Neural progenitor cell (in vitro differentiated cells): ENCODE data around the gene SFXN5. TPM values are rescaled to one million over a fixed set of nuclear protein-coding genes. Genes with fewer than 3 reads are reported as not detected.

ENCODE experiments used
- DNase-seq: peaks from one replicate; pipeline ENCODE4 v3.0.0-alpha.2; 2016; ENCODE audit warnings: low spot score
- H2AFZ ChIP-seq: fragments of 200-600 bp; sonication (generic); replicated peaks from 2 replicates; pipeline ENCODE4 v1.6.1; 2016; ENCODE audit warnings: antibody characterized with exemption
- H3F3A ChIP-seq: fragments of 200-600 bp; sonication (generic); 2 replicates; pipeline ENCODE4 v1.6.1; 2016; ENCODE audit warnings: antibody characterized with exemption, low read depth
- H3K27ac ChIP-seq: fragments of 200-600 bp; sonication (generic); 2 replicates; pipeline ENCODE4 v1.5.1; 2016; ENCODE audit warnings: mild to moderate bottlenecking
- H3K27me3 ChIP-seq: fragments of 200-600 bp; sonication (generic); 2 replicates; pipeline ENCODE4 v1.6.1; 2016; ENCODE audit warnings: mild to moderate bottlenecking, moderate library complexity
- H3K36me3 ChIP-seq: fragments of 200-600 bp; sonication (generic); 2 replicates; pipeline ENCODE4 v1.5.1; 2016
- H3K4me1 ChIP-seq: fragments of 200-600 bp; sonication (generic); 2 replicates; pipeline ENCODE4 v1.6.1; 2016; ENCODE audit warnings: mixed run types
- H3K4me2 ChIP-seq: fragments of 200-600 bp; sonication (generic); 2 replicates; pipeline ENCODE4 v1.6.1; 2016
- H3K4me3 ChIP-seq: fragments of 200-600 bp; sonication (generic); 2 replicates; pipeline ENCODE4 v1.5.1; 2016
- H3K79me2 ChIP-seq: fragments of 200-600 bp; sonication (generic); 2 replicates; pipeline ENCODE4 v1.6.1; 2016; ENCODE audit warnings: low read depth
- H3K9ac ChIP-seq: fragments of 200-600 bp; sonication (generic); 2 replicates; pipeline ENCODE4 v1.6.1; 2016
- H3K9me3 ChIP-seq: fragments of 200-600 bp; sonication (generic); 2 replicates; pipeline ENCODE4 v1.5.1; 2016; ENCODE audit warnings: low read depth
- H4K20me1 ChIP-seq: fragments of 200-600 bp; sonication (generic); 2 replicates; pipeline ENCODE4 v1.6.1; 2016; ENCODE audit warnings: low read depth
- H3K27ac Mint-ChIP-seq: 3 replicates; pipeline ENCODE4 v1.8.0; 2021; ENCODE audit warnings: mixed read lengths
- H3K27me3 Mint-ChIP-seq: 2 replicates; pipeline ENCODE4 v1.8.0; 2022; ENCODE audit warnings: low read depth, mild to moderate bottlenecking, inconsistent platforms, moderate library complexity, mixed read lengths; ENCODE audit not compliant: insufficient read depth
- H3K36me3 Mint-ChIP-seq: 3 replicates; pipeline ENCODE4 v1.8.0; 2021; ENCODE audit warnings: mixed read lengths
- H3K4me1 Mint-ChIP-seq: 3 replicates; pipeline ENCODE4 v1.8.0; 2021; ENCODE audit warnings: mixed read lengths
- H3K4me3 Mint-ChIP-seq: 3 replicates; pipeline ENCODE4 v1.8.0; 2021; ENCODE audit warnings: mild to moderate bottlenecking, moderate library complexity, mixed read lengths
- H3K9me3 Mint-ChIP-seq: 3 replicates; pipeline ENCODE4 v1.8.0; 2020; ENCODE audit warnings: mixed read lengths
- EZH2 ChIP-seq: fragments of 200-600 bp; sonication (generic); IDR thresholded peaks from 2 replicates; pipeline ENCODE4 v1.6.1; 2017; ENCODE audit warnings: antibody characterized with exemption, mild to moderate bottlenecking, moderate library complexity
- EZH2phosphoT487 ChIP-seq: fragments of 200-600 bp; sonication (generic); IDR thresholded peaks from 2 replicates; pipeline ENCODE4 v1.6.1; 2017; ENCODE audit warnings: antibody characterized with exemption
- total RNA-seq: library from RNA; depleted of rRNA; stranded (reverse); fragments of >200 nt; gene quantifications from 2 replicates; pipeline ENCODE4 v1.2.3, GENCODE V29; 2015; ENCODE audit warnings: low replicate concordance
- TF ChIP-seq, protein P1 (sequence below): fragments of 200-600 bp; sonication (generic); IDR thresholded peaks from 2 replicates; pipeline ENCODE4 v1.5.1; 2017; ENCODE audit warnings: antibody characterized with exemption, mild to moderate bottlenecking

Gene SFXN5
- total RNA-seq, 1 donor from 2014 or later, result 3.4 TPM

DNA sequence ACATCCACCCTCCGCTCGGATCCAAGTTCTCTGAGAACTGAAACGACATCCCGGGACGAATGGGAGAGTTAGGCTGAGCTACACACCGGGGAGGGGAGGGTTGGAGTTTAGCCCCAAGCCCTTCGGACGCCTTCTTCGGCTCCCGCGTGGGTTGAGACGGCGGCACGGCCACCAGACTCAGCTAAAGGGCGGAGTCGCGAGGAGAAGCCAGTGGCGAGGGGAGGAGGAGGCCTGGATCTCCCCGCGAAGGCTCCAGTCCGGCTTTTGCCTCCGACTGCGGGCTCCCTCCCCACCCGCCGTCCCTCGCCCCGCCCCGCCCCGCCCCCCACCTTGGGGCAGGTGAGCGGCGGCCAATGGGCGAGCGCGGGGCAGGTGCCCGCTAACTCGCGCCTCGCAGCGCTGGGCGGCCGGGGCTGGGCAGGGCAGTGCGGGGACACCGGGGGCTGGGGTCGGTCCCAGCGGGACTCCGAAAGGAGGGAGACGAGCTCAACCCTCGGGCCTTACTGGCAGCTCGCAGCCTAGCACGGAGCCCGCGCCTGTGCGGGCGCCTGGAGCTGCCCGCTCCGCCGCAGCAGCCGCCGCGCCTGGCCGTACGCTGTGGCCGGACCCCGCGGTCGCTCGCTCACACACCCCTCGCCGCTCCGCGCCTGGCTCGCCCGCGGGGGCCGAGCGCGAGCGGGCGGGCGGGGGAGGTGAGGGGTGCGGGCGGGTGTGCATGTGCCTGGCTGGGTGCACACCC is 154.2 kb downstream of the SFXN5 start, which contains the start of gene EMX1:
Gene EMX1, plus strand, starts transcription at position 382 of the 739 bp plus-strand sequence. Its CDS starts 334 bp downstream, at position 716.
- no peak within 1 kb of the TSS for H3K9ac ChIP-seq
- peak within 1 kb of the TSS; percentile 82 for H3K4me3 Mint-ChIP-seq
- peaks cover 67% of the 10 kb centered on the region for H4K20me1 ChIP-seq
- peaks cover 77% of the 10 kb centered on the region for H3K27me3 Mint-ChIP-seq
- peaks cover 62% of the 10 kb centered on the region for H3F3A ChIP-seq
- no peaks in the 10 kb centered on the region for H3K9me3 ChIP-seq
- peak within 1 kb of the TSS; percentile 92 for H2AFZ ChIP-seq
- no peak within 1 kb of the TSS for H3K27ac ChIP-seq
- H3K4me3 ChIP-seq, result peak within 1 kb of the TSS; percentile 44
- no peak within 1 kb of the TSS for H3K27ac Mint-ChIP-seq
- peaks cover 2% of the 10 kb centered on the region for H3K9me3 Mint-ChIP-seq
- peak within 1 kb of the TSS; percentile 91 for H3K4me2 ChIP-seq
- H3K36me3 Mint-ChIP-seq, result no peaks in the 10 kb centered on the region
- no peaks in the 10 kb centered on the region for H3K79me2 ChIP-seq
- peaks cover 51% of the 10 kb centered on the region for H3K4me1 ChIP-seq
- H3K36me3 ChIP-seq, result no peaks in the 10 kb centered on the region
- DNase-seq, result peak; percentile 92
- TF ChIP-seq, protein P1, sequence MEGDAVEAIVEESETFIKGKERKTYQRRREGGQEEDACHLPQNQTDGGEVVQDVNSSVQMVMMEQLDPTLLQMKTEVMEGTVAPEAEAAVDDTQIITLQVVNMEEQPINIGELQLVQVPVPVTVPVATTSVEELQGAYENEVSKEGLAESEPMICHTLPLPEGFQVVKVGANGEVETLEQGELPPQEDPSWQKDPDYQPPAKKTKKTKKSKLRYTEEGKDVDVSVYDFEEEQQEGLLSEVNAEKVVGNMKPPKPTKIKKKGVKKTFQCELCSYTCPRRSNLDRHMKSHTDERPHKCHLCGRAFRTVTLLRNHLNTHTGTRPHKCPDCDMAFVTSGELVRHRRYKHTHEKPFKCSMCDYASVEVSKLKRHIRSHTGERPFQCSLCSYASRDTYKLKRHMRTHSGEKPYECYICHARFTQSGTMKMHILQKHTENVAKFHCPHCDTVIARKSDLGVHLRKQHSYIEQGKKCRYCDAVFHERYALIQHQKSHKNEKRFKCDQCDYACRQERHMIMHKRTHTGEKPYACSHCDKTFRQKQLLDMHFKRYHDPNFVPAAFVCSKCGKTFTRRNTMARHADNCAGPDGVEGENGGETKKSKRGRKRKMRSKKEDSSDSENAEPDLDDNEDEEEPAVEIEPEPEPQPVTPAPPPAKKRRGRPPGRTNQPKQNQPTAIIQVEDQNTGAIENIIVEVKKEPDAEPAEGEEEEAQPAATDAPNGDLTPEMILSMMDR, result no peak
- TF ChIP-seq EZH2 (no peak), EZH2phosphoT487 (no peak)
- H3K4me1 Mint-ChIP-seq, result peaks cover 21% of the 10 kb centered on the region
- H3K27me3 ChIP-seq, result peaks cover 100% of the 10 kb centered on the region

DNA sequence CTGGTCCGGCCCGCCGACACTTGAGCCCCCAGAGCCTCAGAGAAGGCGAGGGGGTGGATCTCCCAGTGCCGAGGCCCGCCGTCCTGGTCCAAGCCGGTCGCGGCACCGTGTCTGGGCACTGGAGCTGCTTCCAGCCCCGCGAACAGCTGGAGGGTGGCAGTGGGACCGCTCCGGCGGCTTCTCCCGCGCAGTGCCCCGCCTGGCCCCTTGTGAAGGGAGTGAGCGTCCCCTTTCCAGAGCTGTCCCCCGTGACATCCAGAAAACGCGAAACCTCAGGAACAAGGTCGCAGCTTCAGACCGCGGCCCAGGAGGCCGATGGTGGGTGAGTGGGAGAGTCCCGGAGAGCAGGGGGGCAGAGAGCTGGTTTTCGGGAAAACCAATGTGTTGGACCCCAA is 154.8 kb downstream of the SFXN5 start:
- no peak overlapping the region for H3K9ac ChIP-seq
- H3K4me1 Mint-ChIP-seq, result peaks cover 21% of the 10 kb centered on the region
- peaks cover 100% of the 10 kb centered on the region for H3K27me3 ChIP-seq
- H3K9me3 Mint-ChIP-seq, result no peaks in the 10 kb centered on the region
- H3K27me3 Mint-ChIP-seq, result peaks cover 76% of the 10 kb centered on the region
- H3K36me3 Mint-ChIP-seq, result no peaks in the 10 kb centered on the region
- H3K4me3 Mint-ChIP-seq, result peak overlapping the region; percentile 80
- H4K20me1 ChIP-seq, result peaks cover 64% of the 10 kb centered on the region
- no peaks in the 10 kb centered on the region for H3K9me3 ChIP-seq
- no peak overlapping the region for H3K27ac ChIP-seq
- no peak overlapping the region for H3K27ac Mint-ChIP-seq
- peaks cover 51% of the 10 kb centered on the region for H3K4me1 ChIP-seq
- H2AFZ ChIP-seq, result peak overlapping the region; percentile 92
- peak; percentile 56 for DNase-seq
- peak overlapping the region; percentile 91 for H3K4me2 ChIP-seq
- peaks cover 62% of the 10 kb centered on the region for H3F3A ChIP-seq
- TF ChIP-seq, protein P1, result no peak
- TF ChIP-seq EZH2phosphoT487 (no peak), EZH2 (peak; percentile 16)
- no peaks in the 10 kb centered on the region for H3K36me3 ChIP-seq
- peak overlapping the region; percentile 44 for H3K4me3 ChIP-seq
- no peaks in the 10 kb centered on the region for H3K79me2 ChIP-seq

GRCh38 chr2:72915907-72916742 is 155.4 kb downstream of the SFXN5 start:
- H2AFZ ChIP-seq, result peak overlapping the region; percentile 92

More at GRCh38 chr2:72915907-72916742, 155.4 kb downstream of the SFXN5 start:
- Histone ChIP-seq H3K4me1 (peaks cover 51% of the 10 kb centered on the region), H3K4me3 (peak overlapping the region; percentile 44), H3F3A (peaks cover 57% of the 10 kb centered on the region), H3K9me3 (no peaks in the 10 kb centered on the region), H3K27me3 (peaks cover 100% of the 10 kb centered on the region), H3K79me2 (no peaks in the 10 kb centered on the region), H3K4me2 (peak overlapping the region; percentile 91), H3K36me3 (no peaks in the 10 kb centered on the region), H4K20me1 (peaks cover 58% of the 10 kb centered on the region), H3K27ac (no peak overlapping the region), H3K9ac (no peak overlapping the region)
- Mint-ChIP-seq H3K27ac (no peak overlapping the region), H3K36me3 (no peaks in the 10 kb centered on the region), H3K9me3 (no peaks in the 10 kb centered on the region), H3K4me3 (peak overlapping the region; percentile 80), H3K4me1 (peaks cover 21% of the 10 kb centered on the region), H3K27me3 (peaks cover 74% of the 10 kb centered on the region)
- DNase-seq, result peak; percentile 94
- TF ChIP-seq, protein P1, result no peak
- TF ChIP-seq EZH2phosphoT487 (no peak), EZH2 (peak; percentile 52)
